Measurements from ENCODE around the gene DENR.
A peak's percentile ranks its signal among the peaks of the same experiment; 100 is the strongest.

Gene DENR

GRCh38 chr12:122724641-122725243, 27.9 kb upstream of the DENR start:
- TF ChIP-seq CTCF (IDR thresholded peaks at IDR 0.05; ENCODE audit: low read depth, low read length) = no peak
- no peak for DNase-seq (ENCODE audit: extremely low read depth, low read depth)

GRCh38 chr12:122725452-122726079, 27.1 kb upstream of the DENR start:
- DNase-seq (ENCODE audit: extremely low read depth, low read depth) = no peak
- no peak for TF ChIP-seq CTCF (IDR thresholded peaks at IDR 0.05; ENCODE audit: low read depth, low read length)

- no peak for DNase-seq (ENCODE audit: extremely low read depth, low read depth)
- no peak for TF ChIP-seq CTCF (IDR thresholded peaks at IDR 0.05; ENCODE audit: low read depth, low read length)
Observed at GRCh38 chr12:122726080-122726558, 26.5 kb upstream of the DENR start.

- no peak for DNase-seq (ENCODE audit: extremely low read depth, low read depth)
- TF ChIP-seq CTCF (IDR thresholded peaks at IDR 0.05; ENCODE audit: low read depth, low read length) = no peak
Observed at GRCh38 chr12:122729583-122730214, 22.9 kb upstream of the DENR start.

- peak; percentile 4 for TF ChIP-seq CTCF (IDR thresholded peaks at IDR 0.05; ENCODE audit: low read depth, low read length)
- DNase-seq (ENCODE audit: extremely low read depth, low read depth) = no peak
Observed at GRCh38 chr12:122730215-122731014, 22.2 kb upstream of the DENR start, which contains the start of gene HCAR1. TSS of gene HCAR1 (minus strand) at chr12:122730844. CDS start at chr12:122730339, 505 bp downstream.

- no peak for TF ChIP-seq CTCF (IDR thresholded peaks at IDR 0.05; ENCODE audit: low read depth, low read length)
- DNase-seq (ENCODE audit: extremely low read depth, low read depth) = no peak
Observed at GRCh38 chr12:122732170-122732569, 20.5 kb upstream of the DENR start.

Data from AG09319 (cell line).